H1 (cell line): ENCODE data around the gene COG7.

Experiments used
- GTF2F1 ChIP-seq: IDR thresholded peaks from 2 replicates; pipeline ENCODE4 v1.6.1; 2012; ENCODE audit warnings: low read depth, low read length, improper control_type of control experiment, borderline replicate concordance
- MAFK ChIP-seq: IDR thresholded peaks from 2 replicates; pipeline ENCODE4 v1.6.1; 2012; ENCODE audit warnings: low read depth, mild to moderate bottlenecking, improper control_type of control experiment, low read length
- TF ChIP-seq, protein P1 (sequence below), 3 experiments: IDR thresholded peaks; 1 replicate in 2 of 3; 2 replicates in 1 of 3; pipeline versions ENCODE4 v1.5.1 to v1.6.1; 2011; ENCODE audit warnings: low read length in 3 of 3, mild to moderate bottlenecking in 3 of 3, inconsistent platforms in 2 of 3, low read depth in 1 of 3, moderate library complexity in 1 of 3; ENCODE audit not compliant: insufficient read depth in 1 of 3; ENCODE audit errors: control extremely low read depth in 1 of 3

DNA sequence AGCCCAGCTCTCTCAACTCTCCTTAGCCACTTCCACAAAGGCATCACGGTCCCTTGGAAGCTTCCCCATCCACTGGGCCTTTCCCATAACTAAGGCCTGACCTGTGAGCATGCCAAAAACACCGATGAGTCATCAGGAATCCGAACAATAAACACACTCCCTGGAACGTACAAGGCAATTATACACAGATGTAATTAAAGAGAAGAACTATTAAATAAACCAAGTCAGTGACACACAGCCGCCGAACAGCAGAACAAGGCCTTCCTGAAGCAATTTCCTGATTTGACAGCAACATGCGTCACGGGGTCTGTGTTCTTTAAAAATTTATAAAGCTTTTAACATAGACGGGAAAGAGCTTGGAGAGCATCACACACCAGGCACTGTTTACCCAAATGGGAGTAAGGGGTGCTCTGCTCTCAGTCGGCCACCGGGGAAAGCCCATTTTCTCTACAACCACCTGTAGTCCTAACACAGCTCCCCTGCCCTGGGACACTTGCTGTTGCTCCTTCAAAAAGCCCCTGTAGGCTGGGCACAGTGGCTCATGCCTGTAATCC, 29.4 kb downstream of the COG7 start:
- TF ChIP-seq MAFK (no peak), GTF2F1 (no peak)
- TF ChIP-seq, protein P1, sequence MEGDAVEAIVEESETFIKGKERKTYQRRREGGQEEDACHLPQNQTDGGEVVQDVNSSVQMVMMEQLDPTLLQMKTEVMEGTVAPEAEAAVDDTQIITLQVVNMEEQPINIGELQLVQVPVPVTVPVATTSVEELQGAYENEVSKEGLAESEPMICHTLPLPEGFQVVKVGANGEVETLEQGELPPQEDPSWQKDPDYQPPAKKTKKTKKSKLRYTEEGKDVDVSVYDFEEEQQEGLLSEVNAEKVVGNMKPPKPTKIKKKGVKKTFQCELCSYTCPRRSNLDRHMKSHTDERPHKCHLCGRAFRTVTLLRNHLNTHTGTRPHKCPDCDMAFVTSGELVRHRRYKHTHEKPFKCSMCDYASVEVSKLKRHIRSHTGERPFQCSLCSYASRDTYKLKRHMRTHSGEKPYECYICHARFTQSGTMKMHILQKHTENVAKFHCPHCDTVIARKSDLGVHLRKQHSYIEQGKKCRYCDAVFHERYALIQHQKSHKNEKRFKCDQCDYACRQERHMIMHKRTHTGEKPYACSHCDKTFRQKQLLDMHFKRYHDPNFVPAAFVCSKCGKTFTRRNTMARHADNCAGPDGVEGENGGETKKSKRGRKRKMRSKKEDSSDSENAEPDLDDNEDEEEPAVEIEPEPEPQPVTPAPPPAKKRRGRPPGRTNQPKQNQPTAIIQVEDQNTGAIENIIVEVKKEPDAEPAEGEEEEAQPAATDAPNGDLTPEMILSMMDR (IDR thresholded peaks at IDR 0.05; ENCODE audit: control extremely low read depth in 1 of 3, insufficient read depth in 1 of 3, low read depth in 1 of 3, low read length in 3 of 3): no peak
